GM21529 (cell line): ENCODE data around the gene NRL.

Source experiments
- ATAC-seq: cut with Tn5 transposase; IDR thresholded peaks from one replicate; pipeline ENCODE4 v1.9.1; 2021; ENCODE audit not compliant: unreplicated experiment

Gene NRL

GRCh38 chr14:24145219-24145618 is 30.5 kb upstream of the NRL start:
- no peak for ATAC-seq

GRCh38 chr14:24144451-24144850 is 29.7 kb upstream of the NRL start:
- no peak for ATAC-seq

GRCh38 chr14:24143511-24143910 is 28.8 kb upstream of the NRL start:
- no peak for ATAC-seq

- peak; percentile 83 for ATAC-seq
Observed at GRCh38 chr14:24141097-24141880, 26.5 kb upstream of the NRL start, which contains the start of gene EMC9. Gene EMC9 (minus strand): TSS chr14:24141591. CDS start chr14:24141304, 287 bp downstream.

- no peak for ATAC-seq
Observed at GRCh38 chr14:24139272-24139934, 24.7 kb upstream of the NRL start.

- no peak for ATAC-seq
Observed at GRCh38 chr14:24138396-24139271, 23.9 kb upstream of the NRL start.

- no peak for ATAC-seq
Observed at GRCh38 chr14:24137529-24138395, 23.0 kb upstream of the NRL start.

GRCh38 chr14:24136684-24137528 is 22.2 kb upstream of the NRL start:
- ATAC-seq = no peak

GRCh38 chr14:24135834-24136683 is 21.3 kb upstream of the NRL start, which contains the start of gene PSME1:
Gene PSME1 (plus strand): TSS chr14:24136194. CDS start chr14:24136263, 69 bp downstream.
- peak; percentile 82 for ATAC-seq

GRCh38 chr14:24135584-24135833 is 20.8 kb upstream of the NRL start:
- peak; percentile 13 for ATAC-seq

- ATAC-seq = no peak
Observed at GRCh38 chr14:24133735-24134134, 19.0 kb upstream of the NRL start.

- ATAC-seq = no peak
Observed at GRCh38 chr14:24132976-24133375, 18.2 kb upstream of the NRL start.

GRCh38 chr14:24132061-24132685 is 17.4 kb upstream of the NRL start:
- ATAC-seq = no peak

GRCh38 chr14:24131549-24131966 is 16.8 kb upstream of the NRL start:
- ATAC-seq = no peak

- no peak for ATAC-seq
Observed at GRCh38 chr14:24130717-24131548, 16.2 kb upstream of the NRL start.

GRCh38 chr14:24130380-24130716 is 15.6 kb upstream of the NRL start, which contains the start of gene FITM1:
Gene FITM1 (plus strand): TSS chr14:24130659. CDS start chr14:24131564, 905 bp downstream.
- no peak for ATAC-seq

- ATAC-seq = no peak
Observed at GRCh38 chr14:24129410-24129998, 14.8 kb upstream of the NRL start.
